RWPE1 (cell line): ENCODE data around the gene CKAP2L.

Experiments used
- CTCF ChIA-PET: fragments of 350-600 bp; sonication (Branson Sonifier 250); formaldehyde crosslinking; extraction: SDS; loops from one replicate; lab custom pipeline; 2021; lab: Yijun Ruan, JAX
- POLR2A ChIA-PET: fragments of 400-600 bp; formaldehyde crosslinking; extraction: SDS; loops from one replicate; lab custom pipeline; 2020; ENCODE audit warnings: antibody characterized with exemption; ENCODE audit not compliant: low non-redundant PET; lab: Yijun Ruan, JAX
- DNase-seq: peaks from one replicate; pipeline ENCODE4 v3.0.0; 2012; ENCODE audit warnings: low spot score
- H3K27ac ChIP-seq: fragments of 450-650 bp; 2 replicates; pipeline ENCODE4 v1.5.1; 2017
- TF ChIP-seq, protein P1 (sequence below): fragments of 450-650 bp; conservative IDR thresholded peaks from 2 replicates; pipeline ENCODE4 v1.5.1; 2017; ENCODE audit warnings: low read depth, mild to moderate bottlenecking

Gene CKAP2L

DNA sequence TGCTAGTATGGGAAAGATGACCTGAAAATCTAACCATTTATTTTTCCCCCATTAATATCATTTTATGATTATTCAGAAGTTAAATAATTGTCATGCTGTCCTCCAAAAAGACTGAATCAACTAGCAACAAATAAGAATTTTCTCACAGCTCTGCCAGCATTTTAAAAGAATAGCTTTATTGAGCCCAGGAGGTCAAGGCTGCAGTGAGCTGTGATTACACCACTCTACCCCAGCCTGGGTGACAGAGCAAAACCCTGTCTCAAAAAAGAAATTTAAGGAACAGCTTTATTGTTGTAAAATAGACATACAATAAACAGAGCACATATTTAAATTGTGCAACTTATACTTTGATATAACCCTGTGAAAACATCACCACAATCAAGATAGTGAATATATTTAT is 44.7 kb upstream of the CKAP2L start:
- POLR2A ChIA-PET = no interaction called here
- H3K27ac ChIP-seq = no peak overlapping the region

DNA sequence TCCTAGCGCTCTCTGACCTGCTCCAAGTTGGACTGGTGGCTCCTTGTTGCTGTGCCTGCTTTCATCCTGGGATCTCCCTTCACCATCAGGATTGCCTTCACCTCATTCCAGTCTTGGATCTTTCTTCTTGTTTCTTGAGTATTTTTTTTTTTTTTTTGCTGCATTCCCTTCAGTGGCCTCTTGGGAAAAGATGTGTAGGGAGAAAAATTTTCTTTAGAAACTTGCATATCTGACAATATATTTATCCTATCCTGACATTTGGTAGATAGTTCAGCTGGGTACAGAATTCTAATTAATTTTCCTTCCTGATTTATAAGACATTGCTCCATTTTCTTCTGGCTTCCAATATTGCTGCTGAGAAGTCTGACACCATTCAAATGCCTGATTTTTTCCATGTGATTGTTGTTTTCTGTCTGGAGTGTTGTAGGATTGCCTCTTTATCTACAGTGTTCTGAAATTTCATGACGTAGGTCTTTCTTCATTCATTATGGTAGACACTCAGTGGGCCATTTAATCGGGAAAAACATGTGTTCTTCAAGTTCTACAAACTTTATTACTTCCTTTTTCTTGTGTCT is 42.9 kb upstream of the CKAP2L start:
- ChIA-PET POLR2A (no interaction called here), CTCF (no interaction called here)
- no peak for DNase-seq
- TF ChIP-seq, protein P1, sequence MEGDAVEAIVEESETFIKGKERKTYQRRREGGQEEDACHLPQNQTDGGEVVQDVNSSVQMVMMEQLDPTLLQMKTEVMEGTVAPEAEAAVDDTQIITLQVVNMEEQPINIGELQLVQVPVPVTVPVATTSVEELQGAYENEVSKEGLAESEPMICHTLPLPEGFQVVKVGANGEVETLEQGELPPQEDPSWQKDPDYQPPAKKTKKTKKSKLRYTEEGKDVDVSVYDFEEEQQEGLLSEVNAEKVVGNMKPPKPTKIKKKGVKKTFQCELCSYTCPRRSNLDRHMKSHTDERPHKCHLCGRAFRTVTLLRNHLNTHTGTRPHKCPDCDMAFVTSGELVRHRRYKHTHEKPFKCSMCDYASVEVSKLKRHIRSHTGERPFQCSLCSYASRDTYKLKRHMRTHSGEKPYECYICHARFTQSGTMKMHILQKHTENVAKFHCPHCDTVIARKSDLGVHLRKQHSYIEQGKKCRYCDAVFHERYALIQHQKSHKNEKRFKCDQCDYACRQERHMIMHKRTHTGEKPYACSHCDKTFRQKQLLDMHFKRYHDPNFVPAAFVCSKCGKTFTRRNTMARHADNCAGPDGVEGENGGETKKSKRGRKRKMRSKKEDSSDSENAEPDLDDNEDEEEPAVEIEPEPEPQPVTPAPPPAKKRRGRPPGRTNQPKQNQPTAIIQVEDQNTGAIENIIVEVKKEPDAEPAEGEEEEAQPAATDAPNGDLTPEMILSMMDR = no peak; the same call in 1 of the 2 replicates
- H3K27ac ChIP-seq = no peak overlapping the region

More for the DNA sequence above, 44.7 kb upstream of the CKAP2L start:
- TF ChIP-seq, protein P1 = no peak
- CTCF ChIA-PET = interaction anchor here (0.6 kb wide), 1 partner anchor 15 kb away, joined by 5 read pairs; no protein-coding TSS in a partner anchor
- DNase-seq = no peak

DNA sequence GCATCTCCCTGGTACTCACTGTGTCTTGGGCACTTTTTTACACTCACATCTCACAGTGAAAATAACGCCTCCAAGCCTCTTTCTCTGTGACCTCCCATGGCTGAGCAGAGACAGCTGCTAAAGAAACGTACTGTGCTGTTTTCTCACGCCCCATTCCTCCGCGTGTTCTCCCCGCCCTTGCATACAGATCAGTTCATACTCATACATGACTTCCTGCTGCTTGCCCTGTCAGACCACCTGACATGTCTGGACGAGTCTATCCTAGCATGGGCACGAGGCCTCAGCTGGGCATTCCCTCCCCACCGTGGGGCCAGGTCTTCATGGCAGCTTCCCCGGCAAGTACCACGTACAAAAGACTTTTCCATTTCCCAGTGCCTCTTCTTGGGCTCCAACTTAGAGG is 41.1 kb upstream of the CKAP2L start:
- POLR2A ChIA-PET = no interaction called here
- CTCF ChIA-PET = no interaction called here

DNA sequence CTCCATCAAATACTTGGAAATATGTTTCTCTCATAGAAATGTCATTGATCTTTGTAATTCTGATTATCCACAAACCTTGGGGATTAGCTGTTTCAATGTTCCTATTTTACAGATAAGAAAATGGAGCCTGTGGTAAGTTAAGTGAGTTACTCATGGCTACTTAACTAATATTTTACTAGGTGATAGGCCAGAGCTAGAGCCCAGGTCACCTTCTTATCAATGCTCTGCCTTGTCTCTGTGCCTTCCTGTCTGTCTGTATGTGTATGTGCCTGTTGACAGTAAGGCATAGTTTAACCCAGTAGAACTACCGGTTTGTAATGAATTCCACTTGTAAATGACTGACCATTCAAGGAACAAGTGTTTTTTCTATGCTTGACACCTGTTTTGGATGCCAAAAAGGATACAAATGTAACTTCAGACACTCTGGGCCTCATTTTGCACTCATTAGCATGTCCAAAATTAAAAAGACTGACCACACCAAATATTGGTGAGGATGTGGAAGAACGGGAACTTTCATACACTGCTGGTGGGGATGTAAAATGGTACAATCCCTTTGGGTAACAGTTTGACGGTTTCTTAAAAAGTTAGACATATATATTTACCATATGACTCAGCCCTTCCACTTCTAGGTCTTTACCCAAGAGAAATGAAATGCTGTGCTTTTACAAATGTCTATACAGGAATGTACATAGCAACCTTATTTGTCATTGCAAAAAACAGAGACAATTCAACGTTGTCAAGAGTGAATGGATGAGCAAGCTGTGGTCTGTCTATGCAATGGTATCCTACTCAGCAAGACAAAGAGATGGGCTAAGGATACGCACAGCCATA is 39.5 kb upstream of the CKAP2L start:
- no peak overlapping the region for H3K27ac ChIP-seq
- ChIA-PET POLR2A (no interaction called here), CTCF (interaction anchor here (0.6 kb wide), 1 partner anchor 39 kb away, joined by 3 read pairs; no protein-coding TSS in a partner anchor)
- peak; percentile 83 for DNase-seq
- TF ChIP-seq, protein P1 = no peak

More for the DNA sequence above, 41.1 kb upstream of the CKAP2L start:
- peak; percentile 82 for DNase-seq
- TF ChIP-seq, protein P1 = no peak
- peak overlapping the region; percentile 89 for H3K27ac ChIP-seq

DNA sequence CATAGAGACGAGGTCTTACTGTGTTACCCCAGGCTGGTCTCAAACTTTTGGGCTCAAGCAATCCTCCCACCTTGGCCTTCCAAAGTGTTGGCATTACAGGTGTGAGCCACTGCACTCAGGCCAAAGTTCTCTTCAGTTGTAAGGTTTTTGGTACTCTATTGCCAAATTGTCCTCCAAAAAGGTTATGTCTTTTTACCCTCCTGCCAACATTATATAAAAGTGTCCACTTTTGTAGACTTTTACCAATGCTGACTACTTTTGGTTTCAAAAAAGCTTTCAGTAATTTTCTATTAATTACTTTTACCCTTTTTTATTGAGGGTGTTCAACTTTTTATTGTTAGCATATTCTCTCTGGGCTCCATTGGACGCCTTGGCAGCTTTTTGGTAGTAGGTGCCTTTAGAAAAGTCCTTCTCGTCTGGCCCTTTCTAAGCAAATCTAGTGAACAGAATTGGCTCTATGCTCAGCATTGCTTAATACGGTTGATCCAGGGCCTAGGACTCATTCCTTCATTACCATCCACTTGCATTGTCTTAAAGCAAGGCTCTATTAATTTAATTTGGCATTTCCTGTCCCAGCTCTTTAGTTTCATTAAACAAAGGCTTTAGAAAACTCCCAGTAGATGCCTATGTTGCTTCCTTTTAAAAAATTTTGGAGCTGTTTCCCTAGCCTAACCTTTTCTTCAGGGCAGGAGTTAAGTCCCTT is 36.6 kb upstream of the CKAP2L start:
- no peak overlapping the region for H3K27ac ChIP-seq
- POLR2A ChIA-PET = no interaction called here
- TF ChIP-seq, protein P1 = no peak
- CTCF ChIA-PET = no interaction called here
- DNase-seq = no peak
